Mucosa of stomach (tissue), 1 donor: ENCODE measurements around the gene GABBR2.
"Not testable (repeated sequence)": the region's sequence is repeated elsewhere in the genome, so short reads cannot be mapped to it uniquely, and the experiment has no call there.

Experiments used
- H3K27me3 ChIP-seq: one replicate; pipeline ENCODE4 v1.7.0; 2013; ENCODE audit warnings: mild to moderate bottlenecking, low read length; ENCODE audit not compliant: control insufficient read depth, insufficient read depth
- H3K36me3 ChIP-seq: one replicate; pipeline ENCODE4 v1.7.0; 2013; ENCODE audit warnings: low read length; ENCODE audit not compliant: control insufficient read depth, insufficient read depth
- H3K4me1 ChIP-seq: one replicate; pipeline ENCODE4 v1.7.0; 2013; ENCODE audit warnings: mild to moderate bottlenecking, low read length; ENCODE audit not compliant: control insufficient read depth, insufficient read depth
- H3K4me3 ChIP-seq: one replicate; pipeline ENCODE4 v1.7.0; 2013; ENCODE audit warnings: low read length
- H3K9ac ChIP-seq: one replicate; pipeline ENCODE4 v1.7.0; 2013; ENCODE audit warnings: mild to moderate bottlenecking, low read length, moderate library complexity
- H3K9me3 ChIP-seq: one replicate; pipeline ENCODE4 v1.7.0; 2013; ENCODE audit warnings: mild to moderate bottlenecking, low read length, moderate library complexity; ENCODE audit not compliant: control insufficient read depth
- donor health status: Pancreatic carcinoma.

GABBR2 gene

GRCh38 chr9:98594546-98595160 lies 114.1 kb downstream of the GABBR2 start:
- H3K4me1 ChIP-seq = no peaks in the 10 kb centered on the region
- no peaks in the 10 kb centered on the region for H3K36me3 ChIP-seq

GRCh38 chr9:98593354-98594253 lies 115.1 kb downstream of the GABBR2 start:
- Histone ChIP-seq H3K4me3 (no peak overlapping the region), H3K9me3 (no peaks in the 10 kb centered on the region), H3K36me3 (no peaks in the 10 kb centered on the region), H3K9ac (no peak overlapping the region), H3K27me3 (peaks cover 11% of the 10 kb centered on the region), H3K4me1 (no peaks in the 10 kb centered on the region)

More at GRCh38 chr9:98594546-98595160, 114.1 kb downstream of the GABBR2 start:
- Histone ChIP-seq H3K4me3 (no peak overlapping the region), H3K9ac (no peak overlapping the region), H3K27me3 (peaks cover 11% of the 10 kb centered on the region), H3K9me3 (no peaks in the 10 kb centered on the region)

- H3K36me3 ChIP-seq = no peaks in the 10 kb centered on the region
- H3K9me3 ChIP-seq = no peaks in the 10 kb centered on the region
- H3K9ac ChIP-seq = no peak overlapping the region
- H3K4me3 ChIP-seq = no peak overlapping the region
- no peaks in the 10 kb centered on the region for H3K4me1 ChIP-seq
- peaks cover 11% of the 10 kb centered on the region for H3K27me3 ChIP-seq
Observed at GRCh38 chr9:98591696-98592095, 117.0 kb downstream of the GABBR2 start.

GRCh38 chr9:98590101-98590500 lies 118.6 kb downstream of the GABBR2 start:
- Histone ChIP-seq H3K9me3 (no peaks in the 10 kb centered on the region), H3K4me3 (no peak overlapping the region), H3K27me3 (peaks cover 4% of the 10 kb centered on the region), H3K4me1 (no peaks in the 10 kb centered on the region), H3K36me3 (no peaks in the 10 kb centered on the region), H3K9ac (no peak overlapping the region)

GRCh38 chr9:98589102-98589501 lies 119.6 kb downstream of the GABBR2 start:
- Histone ChIP-seq H3K36me3 (no peaks in the 10 kb centered on the region), H3K27me3 (no peaks in the 10 kb centered on the region), H3K9me3 (no peaks in the 10 kb centered on the region), H3K4me1 (no peaks in the 10 kb centered on the region), H3K9ac (no peak overlapping the region), H3K4me3 (no peak overlapping the region)

GRCh38 chr9:98584853-98585438 lies 123.8 kb downstream of the GABBR2 start:
- H3K27me3 ChIP-seq, H3K4me1 ChIP-seq, H3K9me3 ChIP-seq, H3K4me3 ChIP-seq, H3K36me3 ChIP-seq, H3K9ac ChIP-seq: not testable (repeated sequence)

GRCh38 chr9:98584059-98584458 lies 124.7 kb downstream of the GABBR2 start:
- Histone ChIP-seq H3K9me3 (no peaks in the 10 kb centered on the region), H3K36me3 (no peaks in the 10 kb centered on the region), H3K27me3 (no peaks in the 10 kb centered on the region), H3K9ac (no peak overlapping the region), H3K4me1 (no peaks in the 10 kb centered on the region), H3K4me3 (no peak overlapping the region)

GRCh38 chr9:98583417-98583816 lies 125.3 kb downstream of the GABBR2 start:
- no peak overlapping the region for H3K9ac ChIP-seq
- H3K27me3 ChIP-seq = no peaks in the 10 kb centered on the region
- no peaks in the 10 kb centered on the region for H3K9me3 ChIP-seq
- H3K4me3 ChIP-seq = no peak overlapping the region
- no peaks in the 10 kb centered on the region for H3K4me1 ChIP-seq
- no peaks in the 10 kb centered on the region for H3K36me3 ChIP-seq

GRCh38 chr9:98580956-98581355 lies 127.8 kb downstream of the GABBR2 start:
- H3K27me3 ChIP-seq = no peaks in the 10 kb centered on the region
- no peak overlapping the region for H3K9ac ChIP-seq
- no peaks in the 10 kb centered on the region for H3K4me1 ChIP-seq
- no peak overlapping the region for H3K4me3 ChIP-seq
- no peaks in the 10 kb centered on the region for H3K9me3 ChIP-seq
- H3K36me3 ChIP-seq = no peaks in the 10 kb centered on the region

- H3K4me3 ChIP-seq = no peak overlapping the region
- H3K9ac ChIP-seq = no peak overlapping the region
- H3K9me3 ChIP-seq = no peaks in the 10 kb centered on the region
- H3K27me3 ChIP-seq = no peaks in the 10 kb centered on the region
- H3K36me3 ChIP-seq = no peaks in the 10 kb centered on the region
- H3K4me1 ChIP-seq = no peaks in the 10 kb centered on the region
Observed at GRCh38 chr9:98579700-98580099, 129.0 kb downstream of the GABBR2 start.

GRCh38 chr9:98577446-98577845 lies 131.3 kb downstream of the GABBR2 start:
- no peaks in the 10 kb centered on the region for H3K4me1 ChIP-seq
- no peaks in the 10 kb centered on the region for H3K9me3 ChIP-seq
- no peaks in the 10 kb centered on the region for H3K36me3 ChIP-seq
- H3K9ac ChIP-seq = no peak overlapping the region
- H3K4me3 ChIP-seq = no peak overlapping the region
- no peaks in the 10 kb centered on the region for H3K27me3 ChIP-seq

GRCh38 chr9:98576859-98577258 lies 131.9 kb downstream of the GABBR2 start:
- Histone ChIP-seq H3K36me3 (no peaks in the 10 kb centered on the region), H3K4me1 (no peaks in the 10 kb centered on the region), H3K27me3 (no peaks in the 10 kb centered on the region), H3K4me3 (no peak overlapping the region), H3K9me3 (no peaks in the 10 kb centered on the region), H3K9ac (no peak overlapping the region)
